Activated CD8-positive, alpha-beta memory T cell treated with anti-CD3 and anti-CD28 coated beads for 4 hours (primary cell): ENCODE data around the gene FLVCR2.

Experiments used
- DNase-seq, 2 donors: peaks; one replicate each; pipeline ENCODE4 v3.0.0-alpha.2; 2020; ENCODE audit warnings: low read depth in 2 of 2

Gene FLVCR2

GRCh38 chr14:75628816-75629215, 50.4 kb downstream of the FLVCR2 start:
- DNase-seq, result no peak

- no peak for DNase-seq
Measured at GRCh38 chr14:75630695-75631452, 52.5 kb downstream of the FLVCR2 start.

GRCh38 chr14:75631453-75631831, 53.0 kb downstream of the FLVCR2 start:
- no peak for DNase-seq

- no peak for DNase-seq
Measured at GRCh38 chr14:75634848-75635247, 56.4 kb downstream of the FLVCR2 start.

- no peak for DNase-seq
Measured at GRCh38 chr14:75636100-75636692, 57.8 kb downstream of the FLVCR2 start.

- no peak for DNase-seq
Measured at GRCh38 chr14:75640876-75641275, 62.5 kb downstream of the FLVCR2 start.

- DNase-seq, result no peak
Measured at GRCh38 chr14:75643985-75644384, 65.6 kb downstream of the FLVCR2 start.

- no peak for DNase-seq
Measured at GRCh38 chr14:75645056-75645455, 66.6 kb downstream of the FLVCR2 start.

GRCh38 chr14:75646762-75647161, 68.3 kb downstream of the FLVCR2 start:
- DNase-seq, result no peak

- no peak for DNase-seq
Measured at GRCh38 chr14:75647640-75648039, 69.2 kb downstream of the FLVCR2 start.

GRCh38 chr14:75648066-75648838, 69.8 kb downstream of the FLVCR2 start:
- no peak for DNase-seq

GRCh38 chr14:75649337-75649736, 70.9 kb downstream of the FLVCR2 start:
- no peak for DNase-seq

- no peak for DNase-seq
Measured at GRCh38 chr14:75649773-75650172, 71.4 kb downstream of the FLVCR2 start.

GRCh38 chr14:75650253-75651058, 72.0 kb downstream of the FLVCR2 start:
- no peak for DNase-seq

- no peak for DNase-seq
Measured at GRCh38 chr14:75653563-75653962, 75.1 kb downstream of the FLVCR2 start.

- peak; percentile 62 to 69 for DNase-seq
Measured at GRCh38 chr14:75654127-75654732, 75.8 kb downstream of the FLVCR2 start.

GRCh38 chr14:75655235-75655634, 76.8 kb downstream of the FLVCR2 start:
- no peak for DNase-seq

- no peak for DNase-seq
Measured at GRCh38 chr14:75657331-75657730, 78.9 kb downstream of the FLVCR2 start.

GRCh38 chr14:75658957-75659356, 80.5 kb downstream of the FLVCR2 start:
- no peak for DNase-seq

GRCh38 chr14:75660238-75660629, 81.8 kb downstream of the FLVCR2 start:
- no peak for DNase-seq
